Transverse colon (tissue), 4 donors: ENCODE results near the gene TTYH2. TPM values are rescaled to one million over a fixed set of nuclear protein-coding genes. Genes with fewer than 3 reads are reported as not detected.

ENCODE experiments used
- DNase-seq: peaks from one replicate; pipeline ENCODE4 v3.0.0-alpha.2; 2019
- H3K27ac ChIP-seq, 4 donors: fragments of 200-600 bp; sonication (generic); 2 replicates each; pipeline ENCODE4 v1.5.1; 2016 to 2018; ENCODE audit warnings: inconsistent platforms in 4 of 4
- H3K27me3 ChIP-seq: fragments of 200-600 bp; sonication (generic); 2 replicates; pipeline ENCODE4 v1.5.1; 2017; ENCODE audit warnings: inconsistent platforms
- H3K36me3 ChIP-seq, 4 donors: fragments of 200-600 bp; sonication (generic); 2 replicates each; pipeline ENCODE4 v1.5.1; 2017 to 2019; ENCODE audit warnings: inconsistent platforms in 4 of 4
- H3K4me1 ChIP-seq, 4 donors: fragments of 200-600 bp; sonication (generic); 2 replicates each; pipeline ENCODE4 v1.5.1; 2017 to 2020; ENCODE audit warnings: inconsistent platforms in 4 of 4
- H3K4me3 ChIP-seq, 4 donors: fragments of 200-600 bp; sonication (generic); 1 replicate in 1 of 4; 2 replicates in 3 of 4; pipeline versions ENCODE4 v1.5.1 to v1.6.1; 2017 to 2019; ENCODE audit warnings: inconsistent platforms in 4 of 4
- H3K9me3 ChIP-seq, 2 donors: fragments of 200-600 bp; sonication (generic); 2 replicates each; pipeline ENCODE4 v1.5.1; 2017 to 2019; ENCODE audit warnings: inconsistent platforms in 2 of 2
- EP300 ChIP-seq: sonication (generic); formaldehyde crosslinking; IDR thresholded peaks from one replicate; pipeline ENCODE4 v1.6.1; 2017; ENCODE audit warnings: antibody characterized with exemption, low read depth
- POLR2A ChIP-seq: fragments of 450-650 bp; IDR thresholded peaks from one replicate; pipeline ENCODE4 v1.6.1; 2016; ENCODE audit warnings: antibody characterized with exemption, mild to moderate bottlenecking, moderate library complexity
- POLR2AphosphoS5 ChIP-seq, 3 donors: sonication (generic); formaldehyde crosslinking; IDR thresholded peaks; one replicate each; pipeline ENCODE4 v1.6.1; 2016; ENCODE audit warnings: antibody characterized with exemption in 3 of 3
- WGBS, 2 donors: methylation state at CpG; one replicate each; pipeline ENCODE4 v1.1.5; 2018; ENCODE audit warnings: low coverage in 1 of 2; 5-methylcytosine and 5-hydroxymethylcytosine counted together
- in situ Hi-C, 4 donors: fragments of 200-750 bp; cut with MboI; loops; one replicate each; pipeline versions ENCODE4 v1.15.0 to v1.15.1; 2017; ENCODE audit warnings: low sequenced_read_pairs in 3 of 4, low pct_ligation_motif_present in 1 of 4, low pct_unique_long_range_greater_than_20kb in 1 of 4
- intact Hi-C: fragments of 100-400 bp; cut with DNase I; formaldehyde crosslinking; loops from one replicate; pipeline ENCODE4 v1.15.1; 2023; ENCODE audit warnings: low total_unique reads
- total RNA-seq, 4 donors: library from RNA; depleted of rRNA; stranded (reverse); fragments of >200 nt; gene quantifications; one replicate each; pipeline ENCODE4 v1.1.0, GENCODE V29; 2016
- TF ChIP-seq, protein P1 (sequence below), 5 experiments: fragments of 200-600 bp in 3 of 5; fragments of 450-650 bp in 2 of 5; sonication (generic) in 3 of 5; IDR thresholded peaks; 1 replicate in 2 of 5; 2 replicates in 3 of 5; pipeline ENCODE4 v1.5.1; 2016 to 2017; ENCODE audit warnings: antibody characterized with exemption in 5 of 5, inconsistent platforms in 3 of 5, mild to moderate bottlenecking in 2 of 5, moderate library complexity in 1 of 5

TTYH2 gene
- total RNA-seq, 4 donors from 2014 or later = 0.37 to 5.2 (median 2.3) TPM

DNA sequence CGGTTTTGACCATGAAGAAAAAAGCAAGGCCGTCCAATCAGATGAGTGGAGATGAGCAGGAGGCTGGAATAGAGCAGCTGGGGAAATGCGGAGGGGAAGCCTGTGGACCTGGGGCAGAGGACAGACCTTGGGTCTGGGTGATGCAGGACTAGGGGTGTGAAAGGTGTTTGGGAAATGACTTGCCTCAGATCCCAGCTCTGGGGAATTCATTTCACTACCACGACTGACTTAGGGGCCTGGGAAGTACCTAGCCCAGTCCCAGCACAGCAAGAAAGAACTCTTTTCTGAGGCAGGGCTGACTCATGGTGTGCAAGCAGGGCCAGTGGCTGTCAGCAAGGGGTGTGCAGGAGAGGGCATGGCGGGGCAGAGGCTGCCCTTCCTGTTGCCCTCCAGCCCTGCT, 75.4 kb downstream of the TTYH2 start:
- Histone ChIP-seq H3K4me3 (no peak overlapping the region), H3K36me3 (no peaks in the 10 kb centered on the region), H3K4me1 (no peaks in the 10 kb centered on the region), H3K27me3 (peaks cover 2% of the 10 kb centered on the region), H3K27ac (no peak overlapping the region), H3K9me3 (no peaks in the 10 kb centered on the region)
- WGBS, 2 donors = 57 to 67% methylated on average over 3 to 5 of the region's 5 CpGs
- intact Hi-C loops = no loop called here
- TF ChIP-seq POLR2A (no peak), EP300 (no peak), POLR2AphosphoS5 (IDR thresholded peaks at IDR 0.05) (no peak)
- TF ChIP-seq, protein P1, sequence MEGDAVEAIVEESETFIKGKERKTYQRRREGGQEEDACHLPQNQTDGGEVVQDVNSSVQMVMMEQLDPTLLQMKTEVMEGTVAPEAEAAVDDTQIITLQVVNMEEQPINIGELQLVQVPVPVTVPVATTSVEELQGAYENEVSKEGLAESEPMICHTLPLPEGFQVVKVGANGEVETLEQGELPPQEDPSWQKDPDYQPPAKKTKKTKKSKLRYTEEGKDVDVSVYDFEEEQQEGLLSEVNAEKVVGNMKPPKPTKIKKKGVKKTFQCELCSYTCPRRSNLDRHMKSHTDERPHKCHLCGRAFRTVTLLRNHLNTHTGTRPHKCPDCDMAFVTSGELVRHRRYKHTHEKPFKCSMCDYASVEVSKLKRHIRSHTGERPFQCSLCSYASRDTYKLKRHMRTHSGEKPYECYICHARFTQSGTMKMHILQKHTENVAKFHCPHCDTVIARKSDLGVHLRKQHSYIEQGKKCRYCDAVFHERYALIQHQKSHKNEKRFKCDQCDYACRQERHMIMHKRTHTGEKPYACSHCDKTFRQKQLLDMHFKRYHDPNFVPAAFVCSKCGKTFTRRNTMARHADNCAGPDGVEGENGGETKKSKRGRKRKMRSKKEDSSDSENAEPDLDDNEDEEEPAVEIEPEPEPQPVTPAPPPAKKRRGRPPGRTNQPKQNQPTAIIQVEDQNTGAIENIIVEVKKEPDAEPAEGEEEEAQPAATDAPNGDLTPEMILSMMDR (IDR thresholded peaks at IDR 0.05) = no peak
- no peak for DNase-seq
- in situ Hi-C loops = no loop called here

DNA sequence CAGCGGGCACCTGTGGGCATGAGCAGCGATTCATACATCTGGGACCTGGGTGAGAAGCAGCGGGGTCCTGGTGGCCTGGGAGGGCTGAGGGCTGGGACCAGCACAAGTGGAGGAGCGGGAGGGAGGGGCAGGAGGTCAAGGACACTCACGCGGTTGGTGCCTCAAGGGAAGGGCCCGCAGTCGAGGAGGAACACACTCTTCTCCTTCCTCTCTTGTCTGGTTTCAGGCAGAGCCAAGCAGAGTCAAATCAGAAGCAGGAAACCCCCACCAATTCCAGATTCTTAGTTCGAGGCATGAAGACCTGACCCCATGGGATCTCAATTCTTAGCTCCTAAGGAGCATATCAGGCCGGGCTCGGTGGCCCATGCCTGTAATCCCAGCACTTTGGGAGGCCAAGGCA, 76.3 kb downstream of the TTYH2 start:
- DNase-seq = no peak
- no peaks in the 10 kb centered on the region for H3K27me3 ChIP-seq
- H3K27ac ChIP-seq = no peak overlapping the region
- intact Hi-C loops (loop anchor here (10.0 kb wide), 1 partner anchor 85 kb away; the partner anchor contains the start of gene RPL38), in situ Hi-C loops (no loop called here)
- TF ChIP-seq, protein P1 (IDR thresholded peaks at IDR 0.05) = no peak
- TF ChIP-seq POLR2A (no peak), EP300 (no peak), POLR2AphosphoS5 (IDR thresholded peaks at IDR 0.05) (no peak)
- no peak overlapping the region for H3K4me3 ChIP-seq
- H3K36me3 ChIP-seq = no peaks in the 10 kb centered on the region
- no peaks in the 10 kb centered on the region for H3K4me1 ChIP-seq
- no peaks in the 10 kb centered on the region for H3K9me3 ChIP-seq
- WGBS, 2 donors = 60 to 76% methylated on average over 2 to 11 of the region's 11 CpGs

DNA sequence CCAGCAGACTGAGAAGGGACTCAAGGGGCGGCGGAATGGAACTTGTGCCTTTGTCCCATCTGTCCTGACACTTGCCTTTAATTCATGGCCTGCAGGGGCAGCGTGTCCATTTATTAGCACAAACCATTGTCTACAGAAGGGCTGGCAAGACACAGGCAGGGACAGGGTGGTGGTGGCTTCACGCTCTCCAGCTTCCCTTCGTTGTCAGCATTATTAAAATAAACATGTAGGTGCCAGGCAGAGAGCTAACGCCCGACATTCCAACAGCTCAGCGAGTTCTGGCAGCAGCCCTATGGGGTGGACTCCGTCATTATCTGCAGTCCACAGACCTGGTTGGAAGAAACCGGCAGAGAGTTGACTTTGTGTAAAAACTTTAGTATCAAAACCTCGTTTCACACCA, 77.0 kb downstream of the TTYH2 start:
- intact Hi-C loops (loop anchor here (10.0 kb wide), 1 partner anchor 86 kb away; the partner anchor contains the start of gene RPL38), in situ Hi-C loops (no loop called here)
- Histone ChIP-seq H3K27me3 (no peaks in the 10 kb centered on the region), H3K9me3 (no peaks in the 10 kb centered on the region), H3K4me3 (no peak overlapping the region), H3K4me1 (no peaks in the 10 kb centered on the region), H3K27ac (no peak overlapping the region), H3K36me3 (no peaks in the 10 kb centered on the region)
- TF ChIP-seq, protein P1 (IDR thresholded peaks at IDR 0.05) = no peak
- DNase-seq = no peak
- WGBS, 2 donors = 65 to 78% methylated on average over 2 to 11 of the region's 11 CpGs

DNA sequence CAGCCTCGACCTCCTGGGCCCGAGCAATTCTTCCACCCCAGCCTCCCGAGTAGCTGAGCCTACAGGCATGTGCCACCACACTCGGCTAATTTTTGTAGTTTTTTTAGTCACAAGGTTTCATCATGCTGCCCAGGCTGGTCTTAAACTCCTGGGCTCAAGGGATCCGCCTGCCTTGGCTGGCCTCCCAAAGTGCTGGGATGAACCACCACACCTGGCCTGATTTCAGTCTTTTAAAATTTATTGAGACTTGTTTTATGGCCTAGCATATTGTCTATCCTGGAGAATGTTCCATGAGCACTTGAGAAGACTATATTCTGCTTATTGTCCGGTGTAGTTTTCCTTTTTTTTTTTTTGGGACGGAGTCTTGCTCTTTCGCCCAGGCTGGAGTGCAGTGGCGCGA, 79.1 kb downstream of the TTYH2 start:
- Histone ChIP-seq H3K27me3 (peaks cover 2% of the 10 kb centered on the region), H3K4me3 (no peak overlapping the region), H3K9me3 (no peaks in the 10 kb centered on the region), H3K27ac (no peak overlapping the region), H3K4me1 (peaks cover 0 to 6% (median 0%) of the 10 kb centered on the region in 4 donors), H3K36me3 (no peaks in the 10 kb centered on the region)
- in situ Hi-C loops = no loop called here
- TF ChIP-seq EP300 = no peak
- TF ChIP-seq, protein P1 (IDR thresholded peaks at IDR 0.05) = no peak
- TF ChIP-seq POLR2AphosphoS5 (IDR thresholded peaks at IDR 0.05) = no peak
- no peak for TF ChIP-seq POLR2A
- WGBS, 2 donors = 53 to 59% methylated on average over 8 to 10 of the region's 10 CpGs
- intact Hi-C loops = loop anchor here (10.0 kb wide), 1 partner anchor 88 kb away; the partner anchor contains the start of gene RPL38
- DNase-seq = no peak
